Measurements from ENCODE around the gene RGL1. TPM values are rescaled to one million over a fixed set of nuclear protein-coding genes. Genes with fewer than 3 reads are reported as not detected.
A peak's percentile ranks its signal among the peaks of the same experiment; 100 is the strongest.

The RGL1 gene
- total and polyA plus RNA-seq, 8 donors = 0.58 to 22.2 (median 8.5) TPM

DNA sequence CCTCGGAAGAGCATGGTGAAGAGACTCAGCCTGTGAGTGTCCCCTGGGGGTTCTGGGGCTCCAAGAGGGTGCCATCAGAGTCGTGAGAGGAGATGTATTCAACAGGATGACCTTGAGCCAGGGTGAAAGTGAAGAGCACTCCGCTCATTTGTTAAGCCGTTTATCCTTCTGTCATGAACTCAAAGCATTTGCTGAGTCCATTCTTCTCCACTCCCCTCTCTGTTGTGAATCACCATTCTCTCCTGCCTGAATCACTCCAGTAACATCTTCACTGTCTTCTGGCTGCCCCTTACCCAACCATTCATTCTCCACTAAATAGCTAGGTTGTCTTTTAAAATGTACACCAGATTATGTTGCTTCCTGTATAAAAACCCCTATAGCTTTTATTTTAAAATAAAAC, 102.2 kb downstream of the RGL1 start:
- 84 to 93% (median 90%) methylated on average over 4 of the region's 4 CpGs for WGBS, 5 donors
- intact Hi-C loops (cut with DNase I; ENCODE audit: low total_unique reads) = no loop called here
- Histone ChIP-seq H3K27ac (no peak overlapping the region), H3K4me3 (no peak overlapping the region), H3K9me3 (no peaks in the 10 kb centered on the region), H3K27me3 (no peaks in the 10 kb centered on the region), H3K4me1 (peaks cover 0 to 4% (median 0%) of the 10 kb centered on the region in 4 donors), H3K36me3 (peaks cover 0 to 66% (median 58%) of the 10 kb centered on the region in 4 donors)
- TF ChIP-seq EP300 (IDR thresholded peaks at IDR 0.05) (no peak), POLR2A (IDR thresholded peaks at IDR 0.05) (no peak)
- TF ChIP-seq, protein P1, sequence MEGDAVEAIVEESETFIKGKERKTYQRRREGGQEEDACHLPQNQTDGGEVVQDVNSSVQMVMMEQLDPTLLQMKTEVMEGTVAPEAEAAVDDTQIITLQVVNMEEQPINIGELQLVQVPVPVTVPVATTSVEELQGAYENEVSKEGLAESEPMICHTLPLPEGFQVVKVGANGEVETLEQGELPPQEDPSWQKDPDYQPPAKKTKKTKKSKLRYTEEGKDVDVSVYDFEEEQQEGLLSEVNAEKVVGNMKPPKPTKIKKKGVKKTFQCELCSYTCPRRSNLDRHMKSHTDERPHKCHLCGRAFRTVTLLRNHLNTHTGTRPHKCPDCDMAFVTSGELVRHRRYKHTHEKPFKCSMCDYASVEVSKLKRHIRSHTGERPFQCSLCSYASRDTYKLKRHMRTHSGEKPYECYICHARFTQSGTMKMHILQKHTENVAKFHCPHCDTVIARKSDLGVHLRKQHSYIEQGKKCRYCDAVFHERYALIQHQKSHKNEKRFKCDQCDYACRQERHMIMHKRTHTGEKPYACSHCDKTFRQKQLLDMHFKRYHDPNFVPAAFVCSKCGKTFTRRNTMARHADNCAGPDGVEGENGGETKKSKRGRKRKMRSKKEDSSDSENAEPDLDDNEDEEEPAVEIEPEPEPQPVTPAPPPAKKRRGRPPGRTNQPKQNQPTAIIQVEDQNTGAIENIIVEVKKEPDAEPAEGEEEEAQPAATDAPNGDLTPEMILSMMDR (IDR thresholded peaks at IDR 0.05) = no peak
- no peak for DNase-seq

DNA sequence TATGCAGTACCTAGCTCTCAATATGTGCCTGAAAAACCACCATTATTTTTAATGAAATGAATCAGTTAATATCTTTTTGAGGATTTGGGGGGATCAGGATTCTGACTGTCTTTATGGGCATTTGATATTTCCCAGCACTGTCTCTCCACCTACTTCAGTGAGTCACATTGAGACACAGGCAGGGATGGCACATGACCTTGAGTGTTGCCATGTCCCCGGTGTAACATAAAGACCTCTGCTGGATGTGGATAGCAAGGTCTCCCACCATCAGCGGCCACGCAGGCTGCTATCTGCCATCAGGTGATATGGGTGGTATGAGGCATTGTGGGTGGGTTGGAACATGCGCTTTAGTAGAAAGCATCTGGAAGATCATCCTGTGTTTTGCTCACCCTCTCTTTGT, 103.2 kb downstream of the RGL1 start:
- H3K4me3 ChIP-seq = no peak overlapping the region
- TF ChIP-seq POLR2A (IDR thresholded peaks at IDR 0.05) (no peak), EP300 (IDR thresholded peaks at IDR 0.05) (no peak), POLR2AphosphoS5 (IDR thresholded peaks at IDR 0.05) (no peak)
- TF ChIP-seq, protein P1 (IDR thresholded peaks at IDR 0.05) = no peak
- no peak overlapping the region for H3K27ac ChIP-seq
- intact Hi-C loops (cut with DNase I; ENCODE audit: low total_unique reads) = no loop called here
- WGBS, 5 donors = 93 to 97% (median 96%) methylated on average over 4 of the region's 4 CpGs
- H3K36me3 ChIP-seq = peaks cover 0 to 74% (median 65%) of the 10 kb centered on the region in 4 donors
- no peak for DNase-seq
- H3K4me1 ChIP-seq = peaks cover 0 to 4% (median 0%) of the 10 kb centered on the region in 4 donors
- no peaks in the 10 kb centered on the region for H3K9me3 ChIP-seq
- no peaks in the 10 kb centered on the region for H3K27me3 ChIP-seq

DNA sequence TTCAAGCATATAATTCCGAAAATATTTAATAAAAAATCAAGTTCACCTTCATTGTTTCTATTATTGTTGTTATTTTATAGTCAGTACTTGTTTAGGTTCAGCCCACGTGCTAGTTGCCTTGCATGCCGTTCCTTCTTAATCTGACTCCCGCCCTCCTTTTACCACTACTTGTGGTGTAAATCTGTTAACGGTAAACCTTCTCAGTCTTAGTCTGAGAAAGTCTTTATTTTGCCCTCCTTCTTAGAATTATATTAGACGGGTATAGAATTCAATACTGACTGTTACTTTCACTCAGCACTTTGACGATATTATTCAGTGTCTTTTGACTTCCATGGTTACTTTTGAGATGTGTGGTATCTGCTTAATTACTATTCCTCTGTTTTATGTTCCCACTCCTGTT, 104.8 kb downstream of the RGL1 start:
- Histone ChIP-seq H3K9me3 (no peaks in the 10 kb centered on the region), H3K4me3 (no peak overlapping the region), H3K36me3 (peaks cover 0 to 76% (median 67%) of the 10 kb centered on the region in 4 donors), H3K27ac (peak overlapping the region in 2 of 5 donors; percentile 30 to 60), H3K27me3 (no peaks in the 10 kb centered on the region), H3K4me1 (peaks cover 0 to 17% (median 4%) of the 10 kb centered on the region in 4 donors)
- WGBS, 5 donors = 85 to 91% (median 89%) methylated on average over 7 of the region's 7 CpGs
- intact Hi-C loops (cut with DNase I; ENCODE audit: low total_unique reads) = no loop called here
- TF ChIP-seq POLR2AphosphoS5 (IDR thresholded peaks at IDR 0.05) = no peak
- no peak for TF ChIP-seq EP300 (IDR thresholded peaks at IDR 0.05)
- no peak for TF ChIP-seq POLR2A (IDR thresholded peaks at IDR 0.05)
- TF ChIP-seq, protein P1 (IDR thresholded peaks at IDR 0.05) = no peak
- no peak for DNase-seq

DNA sequence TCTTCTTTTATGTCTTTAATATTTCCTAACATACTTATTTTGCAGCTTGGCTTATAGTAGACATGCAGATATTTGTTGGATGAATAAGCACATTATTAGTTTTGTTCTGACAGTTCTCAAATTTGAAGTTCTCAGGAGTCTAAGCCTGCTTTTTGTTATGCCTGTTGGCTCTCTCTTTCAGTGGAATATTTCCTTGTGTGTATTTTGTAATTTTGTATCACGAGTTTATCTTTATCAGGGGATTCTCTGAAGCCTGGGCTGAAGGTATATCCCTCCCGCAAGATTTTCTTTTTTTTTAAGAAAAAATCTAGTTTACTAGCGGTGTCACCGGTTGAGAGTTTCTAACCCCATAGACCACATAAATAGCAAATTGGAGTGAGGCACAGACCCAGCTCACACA, 105.9 kb downstream of the RGL1 start:
- no peaks in the 10 kb centered on the region for H3K27me3 ChIP-seq
- H3K4me3 ChIP-seq = no peak overlapping the region
- H3K36me3 ChIP-seq = peaks cover 0 to 65% (median 56%) of the 10 kb centered on the region in 4 donors
- TF ChIP-seq EP300 (IDR thresholded peaks at IDR 0.05) = no peak
- TF ChIP-seq POLR2AphosphoS5 (IDR thresholded peaks at IDR 0.05) = no peak
- TF ChIP-seq POLR2A (IDR thresholded peaks at IDR 0.05) = no peak
- TF ChIP-seq, protein P1 (IDR thresholded peaks at IDR 0.05) = no peak
- H3K9me3 ChIP-seq = no peaks in the 10 kb centered on the region
- no peak for DNase-seq
- peak overlapping the region in 3 of 5 donors; percentile 27 to 60 (median 30) for H3K27ac ChIP-seq
- H3K4me1 ChIP-seq = peaks cover 0 to 27% (median 8%) of the 10 kb centered on the region in 4 donors
- intact Hi-C loops (cut with DNase I; ENCODE audit: low total_unique reads) = no loop called here
- WGBS, 5 donors = 62 to 89% (median 88%) methylated on average over 4 of the region's 4 CpGs
